Astrocyte of the spinal cord (primary cell): ENCODE data around the gene POMT1.
"Not testable (repeated sequence)": the region's sequence is repeated elsewhere in the genome, so short reads cannot be mapped to it uniquely, and the experiment has no call there.

Source experiments
- DNase-seq: peaks from one replicate; pipeline ENCODE4 v3.0.0; 2011; ENCODE audit warnings: low read depth, low spot score
- H3K4me3 ChIP-seq: 2 replicates; pipeline ENCODE4 v1.5.1; 2011; ENCODE audit warnings: low read depth, mild to moderate bottlenecking, low read length, moderate library complexity
- CTCF ChIP-seq: IDR thresholded peaks from 2 replicates; pipeline ENCODE4 v1.5.1; 2012; ENCODE audit warnings: low read depth, mild to moderate bottlenecking, low read length, inconsistent platforms
- in situ Hi-C: cut with HindIII; loops from 2 replicates; pipeline ENCODE4 v1.10.0; 2017; ENCODE audit warnings: low sequenced_read_pairs

Gene POMT1, protein sequence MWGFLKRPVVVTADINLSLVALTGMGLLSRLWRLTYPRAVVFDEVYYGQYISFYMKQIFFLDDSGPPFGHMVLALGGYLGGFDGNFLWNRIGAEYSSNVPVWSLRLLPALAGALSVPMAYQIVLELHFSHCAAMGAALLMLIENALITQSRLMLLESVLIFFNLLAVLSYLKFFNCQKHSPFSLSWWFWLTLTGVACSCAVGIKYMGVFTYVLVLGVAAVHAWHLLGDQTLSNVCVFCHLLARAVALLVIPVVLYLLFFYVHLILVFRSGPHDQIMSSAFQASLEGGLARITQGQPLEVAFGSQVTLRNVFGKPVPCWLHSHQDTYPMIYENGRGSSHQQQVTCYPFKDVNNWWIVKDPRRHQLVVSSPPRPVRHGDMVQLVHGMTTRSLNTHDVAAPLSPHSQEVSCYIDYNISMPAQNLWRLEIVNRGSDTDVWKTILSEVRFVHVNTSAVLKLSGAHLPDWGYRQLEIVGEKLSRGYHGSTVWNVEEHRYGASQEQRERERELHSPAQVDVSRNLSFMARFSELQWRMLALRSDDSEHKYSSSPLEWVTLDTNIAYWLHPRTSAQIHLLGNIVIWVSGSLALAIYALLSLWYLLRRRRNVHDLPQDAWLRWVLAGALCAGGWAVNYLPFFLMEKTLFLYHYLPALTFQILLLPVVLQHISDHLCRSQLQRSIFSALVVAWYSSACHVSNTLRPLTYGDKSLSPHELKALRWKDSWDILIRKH

GRCh38 chr9:131502781-131503625, at the start of gene POMT1:
POMT1 (plus strand) TSS chr9:131502918; CDS start chr9:131504219, 1,301 bp downstream.
- in situ Hi-C loops, result no loop called here
- H3K4me3 ChIP-seq, result peak within 1 kb of the TSS; percentile 82
- DNase-seq, result peak; percentile 79
- TF ChIP-seq CTCF, result no peak

DNA sequence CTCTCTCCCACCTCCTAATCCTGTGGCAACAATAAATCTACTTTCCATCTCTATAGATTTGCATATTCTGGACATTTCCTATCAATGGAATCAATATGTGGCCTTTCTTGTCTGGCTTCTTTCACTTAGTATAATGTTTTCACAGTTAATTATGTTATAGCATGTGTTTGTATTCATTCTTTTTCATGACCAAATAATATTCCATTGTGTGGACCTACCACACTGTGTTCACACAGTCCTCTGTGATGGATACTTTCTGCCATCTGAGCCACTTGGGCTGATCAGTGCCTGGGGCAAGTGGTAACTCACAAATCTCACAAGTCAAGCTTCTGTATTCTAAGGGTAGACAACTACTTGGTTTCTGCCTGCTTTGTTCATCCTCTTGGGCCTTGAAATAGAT, 48.7 kb upstream of the POMT1 start:
- H3K4me3 ChIP-seq, result no peak overlapping the region
- in situ Hi-C loops, result no loop called here
- no peak for TF ChIP-seq CTCF
- no peak for DNase-seq

DNA sequence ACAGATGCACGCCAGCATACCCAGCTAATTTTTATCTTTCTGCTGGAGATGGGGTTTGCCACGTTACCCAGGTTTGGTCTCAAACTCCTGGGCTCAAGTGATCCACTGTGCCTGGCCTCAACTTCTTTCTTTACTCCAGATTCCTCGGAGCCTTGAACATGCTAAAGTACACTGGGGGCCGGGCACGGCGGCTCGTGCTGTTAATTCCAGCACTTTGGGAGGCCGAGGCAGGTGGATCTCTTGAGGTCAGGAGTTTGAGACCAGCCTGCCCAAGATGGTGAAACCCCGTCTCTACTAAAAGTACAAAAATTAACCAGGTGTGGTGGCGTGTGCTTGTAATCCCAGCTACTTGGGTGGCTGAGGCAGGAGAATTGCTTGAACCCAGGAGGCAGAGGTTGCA, 47.1 kb upstream of the POMT1 start:
- DNase-seq, in situ Hi-C loops, H3K4me3 ChIP-seq: not testable (repeated sequence)

- no peak overlapping the region for H3K4me3 ChIP-seq
- no peak for TF ChIP-seq CTCF
- in situ Hi-C loops, result no loop called here
- DNase-seq, result no peak
Observed at GRCh38 chr9:131457746-131458145, 45.0 kb upstream of the POMT1 start.

- TF ChIP-seq CTCF, result no peak
- no peak overlapping the region for H3K4me3 ChIP-seq
- in situ Hi-C loops, result no loop called here
- DNase-seq, result no peak
Observed at GRCh38 chr9:131459056-131459455, 43.7 kb upstream of the POMT1 start.

GRCh38 chr9:131461166-131461565, 41.6 kb upstream of the POMT1 start:
- H3K4me3 ChIP-seq, result no peak overlapping the region
- no peak for TF ChIP-seq CTCF
- no peak for DNase-seq
- in situ Hi-C loops, result no loop called here
